NCI-H446 treated with DMSO at 0.1 percent for 48 hours (cell line): Measurements from ENCODE around the gene DHX32.
"Not testable (repeated sequence)": the region's sequence is repeated elsewhere in the genome, so short reads cannot be mapped to it uniquely, and the experiment has no call there.

ENCODE experiments used
- DNase-seq: peaks from one replicate; lab custom pipeline; 2025; lab: John Stamatoyannopoulos, UW

DHX32 gene

DNA sequence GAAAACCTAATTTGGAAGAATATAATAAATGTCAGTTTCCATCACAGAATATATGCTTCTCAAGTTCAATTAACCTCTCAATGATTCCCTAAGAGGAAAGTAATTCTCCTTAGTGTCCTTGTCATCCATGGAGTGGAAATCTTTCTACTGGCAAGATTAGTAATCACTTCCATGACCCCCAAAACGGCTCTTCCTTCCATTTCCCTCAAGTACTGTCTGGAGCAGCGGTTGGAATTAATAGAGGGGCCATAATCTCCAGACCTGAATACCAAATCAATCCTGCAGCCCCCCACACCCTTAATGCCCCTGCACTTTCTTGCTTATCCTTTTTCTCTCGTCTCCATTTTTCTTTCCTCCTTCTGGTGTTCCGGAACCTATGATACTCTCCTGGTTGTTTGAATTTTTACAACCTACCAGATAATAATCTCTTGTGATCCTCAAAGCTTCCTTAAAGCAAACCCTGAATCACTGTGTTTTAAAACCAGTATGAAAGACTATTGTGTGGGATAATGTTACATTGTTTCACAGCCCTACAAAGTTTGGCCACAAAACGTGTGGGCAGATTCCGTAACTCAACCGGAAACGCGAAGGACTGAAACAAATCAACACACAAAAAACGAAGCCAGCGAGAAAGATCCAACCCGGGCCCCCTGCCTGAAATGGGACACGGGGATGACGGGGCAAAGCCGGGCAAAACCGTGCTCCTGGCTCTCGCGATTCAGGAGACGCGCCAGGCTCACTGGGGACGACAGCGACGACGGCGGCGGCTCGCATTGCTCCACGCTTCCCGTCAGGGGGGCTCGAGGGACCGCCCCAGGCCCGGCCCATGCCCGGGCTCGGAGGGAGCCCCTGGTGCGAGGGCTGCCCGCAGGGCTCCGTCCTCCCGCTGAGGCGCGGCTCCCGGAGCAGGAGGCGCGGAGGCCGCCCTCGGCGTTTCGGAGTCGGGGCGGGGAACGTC, 14.3 kb upstream of the DHX32 start:
- not testable (repeated sequence) for DNase-seq

DNA sequence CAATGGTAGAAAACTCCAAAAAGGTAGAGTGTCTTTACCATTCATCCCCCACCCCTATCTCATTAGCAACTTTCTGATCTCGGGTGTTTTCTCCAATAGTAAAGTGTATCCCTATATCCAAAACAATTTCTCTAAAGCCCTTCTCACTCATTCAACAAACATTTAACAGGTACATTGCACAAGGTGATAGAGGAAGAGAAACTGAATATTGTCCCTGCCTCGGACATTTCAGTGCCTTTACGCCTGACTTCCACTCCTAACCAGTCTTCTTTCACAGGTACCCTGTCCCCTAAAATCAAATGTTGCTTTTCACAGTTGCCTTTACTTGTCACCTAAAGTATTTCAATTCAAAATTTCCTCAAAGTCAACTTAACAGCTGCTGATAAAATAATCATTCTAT, 13.1 kb upstream of the DHX32 start:
- DNase-seq: not testable (repeated sequence)

DNA sequence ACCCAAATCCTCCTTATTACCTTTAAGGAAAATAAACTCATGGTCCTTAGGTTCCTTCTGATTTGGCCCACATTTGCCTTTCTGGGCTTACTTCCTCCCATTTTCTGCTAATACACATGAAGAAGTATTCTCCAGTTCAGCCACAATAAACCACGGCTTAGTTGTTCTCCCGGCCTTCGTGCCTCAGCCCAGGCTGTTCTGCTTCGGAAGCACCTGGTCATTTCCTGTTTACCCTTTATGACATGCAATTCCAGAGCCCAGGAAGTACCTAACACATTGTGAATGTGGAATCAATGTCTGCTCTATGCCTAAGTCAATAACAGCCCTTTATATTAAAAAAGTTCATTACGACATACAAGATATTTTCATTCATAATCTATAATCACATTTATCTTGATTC, 11.3 kb upstream of the DHX32 start:
- not testable (repeated sequence) for DNase-seq

DNA sequence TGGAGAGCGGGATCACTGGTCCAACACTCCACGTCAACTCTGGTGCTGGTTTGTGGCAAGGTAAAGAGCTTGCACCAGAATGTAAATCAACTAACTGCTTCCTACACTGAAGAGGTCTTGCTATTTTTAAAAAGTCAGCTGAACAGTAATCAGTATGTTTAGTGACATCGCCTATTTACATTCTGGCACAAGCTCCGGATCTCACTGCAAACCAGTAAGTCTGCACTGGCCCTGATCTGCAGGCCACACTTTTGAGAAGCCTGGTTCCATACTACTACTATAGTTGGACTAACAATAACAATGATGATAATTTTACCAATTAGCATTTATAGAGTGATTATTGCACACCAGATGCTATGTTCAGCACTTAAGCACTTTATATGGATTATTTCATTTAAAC, 8.3 kb upstream of the DHX32 start:
- DNase-seq: not testable (repeated sequence)

DNA sequence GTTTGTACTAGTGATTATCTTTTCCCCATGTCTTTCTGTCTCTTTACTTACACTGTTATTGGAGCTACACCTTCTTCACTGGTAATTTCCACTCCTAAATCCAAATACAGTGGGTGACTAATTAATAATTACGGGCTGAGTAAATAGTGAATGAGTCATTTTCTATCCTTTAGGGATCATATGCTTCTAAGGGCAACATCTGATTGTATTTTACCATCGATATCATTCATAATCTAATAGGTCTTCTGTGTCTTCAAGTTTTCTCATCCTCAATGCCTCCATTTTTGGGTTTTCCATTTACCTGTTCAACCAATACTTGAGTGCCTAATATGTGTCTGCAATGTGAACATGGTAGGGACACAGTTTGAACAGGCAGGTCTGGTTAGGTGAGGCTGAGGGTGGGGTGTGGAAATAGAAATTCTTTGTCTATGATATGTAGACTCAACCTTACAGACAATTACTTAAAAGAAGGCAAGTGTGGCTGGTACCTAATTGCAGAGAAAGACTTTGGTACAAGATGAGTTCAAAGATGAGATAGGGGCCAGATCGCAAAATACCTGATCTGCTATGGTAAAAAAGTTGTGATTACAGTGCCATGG, 5.9 kb upstream of the DHX32 start:
- DNase-seq: no peak

DNA sequence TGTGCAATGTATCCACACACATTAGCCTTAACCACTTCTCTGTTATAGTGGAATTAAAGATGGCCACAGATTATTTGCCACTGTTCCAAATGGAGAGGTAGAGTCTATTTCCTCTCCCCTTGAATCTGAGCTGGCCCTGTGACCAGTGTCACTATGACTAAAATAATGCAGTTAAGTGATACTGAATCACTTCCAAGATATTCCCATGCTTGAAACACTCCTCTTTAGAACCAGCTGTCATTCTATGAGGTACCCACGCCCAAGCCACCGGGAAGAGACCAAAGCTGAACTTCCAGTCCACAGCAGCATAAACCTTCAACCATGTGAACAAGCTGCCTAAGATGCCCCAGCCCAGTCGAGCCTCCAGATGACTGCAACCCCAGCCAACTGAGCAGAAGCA, 2.1 kb upstream of the DHX32 start:
- DNase-seq: no peak

DNA sequence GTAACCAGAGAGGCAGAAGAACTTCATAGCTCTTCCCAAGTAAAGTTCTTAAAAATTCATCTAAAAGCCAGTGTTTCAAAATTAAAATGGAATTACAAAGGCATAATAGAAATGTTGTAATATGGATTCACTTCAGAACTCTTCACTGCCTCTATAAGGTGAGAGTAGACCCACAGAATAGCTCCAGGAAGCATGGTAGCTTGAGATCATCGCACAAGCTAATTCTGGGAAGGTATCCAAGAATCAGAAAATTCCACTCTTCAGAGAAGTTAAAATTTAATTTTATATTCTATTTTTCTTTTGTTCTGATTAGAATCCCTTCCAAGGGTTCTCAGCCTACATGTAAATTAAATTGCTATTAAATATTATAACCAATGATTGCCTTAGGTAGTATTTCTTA, 1.5 kb upstream of the DHX32 start:
- DNase-seq: no peak

DNA sequence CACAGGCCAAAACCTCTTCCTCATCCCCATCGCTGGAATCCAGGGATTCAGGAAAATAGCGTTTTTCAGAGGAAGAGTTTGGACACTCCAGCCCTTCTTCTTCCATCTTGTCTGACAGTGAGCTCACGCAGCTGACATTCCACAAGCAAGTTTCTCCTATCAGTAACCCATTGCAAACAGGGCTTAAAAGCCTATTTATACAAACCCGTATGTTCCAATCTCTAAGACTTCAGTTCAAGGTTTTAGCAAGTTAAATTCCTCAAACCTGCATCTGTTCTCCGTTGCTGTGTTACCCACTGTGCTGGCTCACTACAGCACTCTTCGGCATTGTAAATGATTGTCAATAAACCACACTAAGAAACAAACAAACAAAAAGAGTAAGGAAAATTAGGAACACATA, 373 bp downstream of the DHX32 start:
- no peak for DNase-seq

DNA sequence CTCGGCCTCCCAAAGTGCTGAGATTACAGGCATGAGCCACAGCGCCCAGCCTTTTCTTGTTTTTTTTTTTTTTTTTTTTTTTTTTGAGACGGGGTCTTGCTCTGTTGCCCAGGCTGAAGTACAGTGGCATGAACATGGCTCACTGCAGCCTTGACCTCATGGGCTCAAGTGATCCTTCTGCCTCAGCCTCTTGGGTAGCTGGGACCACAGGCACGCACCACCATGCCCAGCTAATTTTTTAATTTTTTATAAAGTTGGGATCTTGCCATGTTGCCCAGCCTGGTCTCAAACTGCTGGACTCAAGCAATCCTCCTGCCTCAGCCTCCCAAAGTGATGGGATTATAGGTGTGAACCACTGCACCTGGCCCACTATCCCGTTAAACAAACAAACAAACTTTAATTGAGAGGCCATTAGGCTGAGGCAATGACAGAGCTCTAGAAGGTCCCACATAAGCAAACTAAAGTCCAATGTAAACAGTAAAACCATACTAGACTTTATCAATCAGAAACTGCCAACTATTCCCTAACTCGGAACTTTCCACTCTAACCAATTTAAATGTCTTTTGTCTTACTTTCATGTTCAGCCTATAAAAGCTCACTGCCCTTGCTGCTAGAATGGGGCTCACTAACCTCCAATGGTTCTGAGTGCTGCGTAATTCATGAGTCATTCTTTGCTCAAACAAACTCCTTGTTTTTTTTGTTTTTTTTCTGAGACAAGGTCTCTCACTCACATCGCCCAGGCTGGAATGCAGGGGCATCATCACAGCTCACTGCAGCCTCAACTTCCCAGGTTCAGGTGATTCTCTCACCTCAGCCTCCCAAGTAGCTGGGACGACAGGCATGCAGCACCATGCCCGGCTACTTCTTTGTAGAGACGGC, 1.9 kb downstream of the DHX32 start:
- DNase-seq: no peak

DNA sequence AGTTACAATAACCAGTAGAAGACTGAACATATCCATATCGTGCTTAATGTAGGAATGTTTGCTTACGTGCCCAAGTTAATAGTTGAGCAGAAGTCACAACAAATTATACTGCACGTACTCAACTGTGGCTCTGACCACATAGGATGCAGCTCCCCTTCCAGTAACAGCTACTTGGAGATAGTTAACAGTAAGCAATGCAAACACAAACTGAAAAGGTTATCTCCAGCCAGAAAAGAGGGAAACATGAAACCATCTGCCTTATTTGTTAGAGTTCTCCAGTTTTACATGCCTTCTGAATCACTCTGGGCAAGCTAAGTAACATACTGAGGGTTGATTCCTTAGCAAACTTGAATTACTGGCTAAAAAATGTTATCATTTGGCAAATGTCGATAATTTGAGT, 9.8 kb downstream of the DHX32 start:
- DNase-seq: no peak

DNA sequence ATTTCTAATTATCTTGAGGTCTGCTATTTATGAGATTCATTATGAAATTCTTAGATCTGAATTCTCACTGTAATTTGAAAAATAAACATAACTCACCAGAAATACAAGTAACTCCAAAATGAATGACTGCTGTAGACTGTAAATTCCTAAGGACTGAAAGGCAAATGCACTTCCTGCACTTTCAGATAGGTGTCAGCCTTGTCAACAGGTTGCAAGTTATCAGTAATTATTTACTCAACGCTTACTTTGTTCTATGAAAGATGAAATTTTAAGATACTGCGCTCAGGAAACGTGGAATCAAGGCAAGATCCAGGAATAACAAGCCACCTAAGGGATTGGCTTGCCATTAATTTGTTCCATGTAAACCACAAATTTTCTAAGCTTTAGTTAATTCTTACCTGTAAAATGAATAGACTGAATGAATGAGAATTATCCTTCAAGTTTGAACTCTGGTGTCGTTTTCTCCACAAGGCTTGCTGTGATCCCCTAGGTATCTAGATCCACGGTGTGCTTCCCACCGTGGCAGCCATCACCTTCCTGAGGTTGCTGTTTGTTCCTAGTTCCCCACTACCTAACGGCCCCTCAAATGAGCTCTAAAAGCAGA, 12.6 kb downstream of the DHX32 start:
- no peak for DNase-seq

DNA sequence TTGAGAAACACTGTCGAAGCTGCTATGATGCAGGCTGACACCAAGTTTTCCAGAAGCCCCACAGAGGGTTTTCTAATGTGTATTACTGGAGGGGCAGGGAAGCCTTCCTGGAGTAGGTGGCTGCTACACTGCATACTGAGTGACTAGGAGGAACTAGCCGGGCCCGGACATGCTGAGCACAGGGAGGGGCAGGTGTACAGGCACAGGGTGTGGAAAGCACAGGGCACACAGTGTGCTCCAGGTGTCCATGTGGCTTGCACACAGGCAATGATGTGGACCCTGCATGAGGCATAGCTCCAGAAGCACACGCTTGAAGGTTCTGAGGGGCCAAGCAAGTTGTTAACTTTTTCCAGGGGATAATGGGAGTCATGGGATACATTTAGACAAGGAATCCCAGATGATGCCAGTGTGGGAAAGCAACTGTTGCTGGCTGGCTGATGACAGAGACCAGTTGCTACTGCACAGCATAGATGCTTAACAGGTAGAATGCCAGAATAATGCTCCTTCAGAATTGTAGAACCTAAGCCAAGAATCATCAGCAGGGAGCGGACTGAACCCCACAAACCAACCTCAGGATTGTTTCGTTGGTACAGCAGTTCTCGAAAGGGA, 14.6 kb downstream of the DHX32 start:
- no peak for DNase-seq

DNA sequence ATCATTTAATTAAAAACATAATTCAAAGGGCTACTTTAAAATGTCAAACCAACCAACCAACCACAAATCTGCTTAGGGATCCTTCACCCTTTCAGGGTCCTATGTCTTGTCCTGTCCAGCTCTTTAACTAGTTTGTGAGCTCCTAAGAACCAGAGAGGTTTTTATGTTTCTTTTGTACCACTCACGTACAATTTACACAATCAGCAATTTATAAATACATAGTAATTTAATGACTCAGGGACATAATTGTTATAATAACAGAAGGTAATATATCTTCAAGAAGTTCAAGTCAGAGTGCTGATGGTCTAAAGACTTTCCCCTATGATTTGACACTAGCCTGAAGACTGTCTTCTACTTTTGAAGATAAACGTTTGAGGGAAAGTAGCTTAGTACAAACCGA, 16.0 kb downstream of the DHX32 start:
- no peak for DNase-seq

DNA sequence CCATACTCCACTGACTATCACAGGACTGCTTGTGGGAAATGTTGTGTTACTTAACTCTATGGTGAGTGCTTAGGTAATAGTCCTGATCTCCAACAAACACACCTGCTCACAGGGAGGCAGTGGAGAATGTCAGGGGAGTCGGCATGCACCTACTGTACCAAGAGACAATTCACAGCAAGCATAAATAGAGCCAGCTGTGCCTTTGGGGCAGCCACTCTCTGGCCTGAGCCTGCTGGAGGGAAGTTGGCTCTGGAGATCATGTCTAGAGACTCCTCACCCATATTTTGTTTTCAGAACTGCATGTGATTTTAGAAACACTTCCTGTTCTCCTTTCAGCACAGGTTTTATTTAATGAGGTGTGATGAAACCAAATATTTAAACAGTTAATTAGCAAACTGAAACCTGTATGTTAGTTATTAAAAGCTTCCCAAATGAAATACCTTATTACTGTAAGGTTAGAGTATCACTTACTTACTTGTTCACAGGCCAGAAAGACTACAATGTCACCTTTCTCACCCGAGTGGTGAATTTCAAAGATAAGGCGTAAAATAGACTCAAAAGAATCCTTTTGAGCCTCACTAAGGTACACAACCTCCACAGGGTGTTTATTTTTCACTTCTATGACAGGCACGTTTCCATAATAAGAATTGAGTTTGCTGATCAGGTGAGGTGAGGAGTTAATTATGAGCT, 21.8 kb downstream of the DHX32 start:
- no peak for DNase-seq

DNA sequence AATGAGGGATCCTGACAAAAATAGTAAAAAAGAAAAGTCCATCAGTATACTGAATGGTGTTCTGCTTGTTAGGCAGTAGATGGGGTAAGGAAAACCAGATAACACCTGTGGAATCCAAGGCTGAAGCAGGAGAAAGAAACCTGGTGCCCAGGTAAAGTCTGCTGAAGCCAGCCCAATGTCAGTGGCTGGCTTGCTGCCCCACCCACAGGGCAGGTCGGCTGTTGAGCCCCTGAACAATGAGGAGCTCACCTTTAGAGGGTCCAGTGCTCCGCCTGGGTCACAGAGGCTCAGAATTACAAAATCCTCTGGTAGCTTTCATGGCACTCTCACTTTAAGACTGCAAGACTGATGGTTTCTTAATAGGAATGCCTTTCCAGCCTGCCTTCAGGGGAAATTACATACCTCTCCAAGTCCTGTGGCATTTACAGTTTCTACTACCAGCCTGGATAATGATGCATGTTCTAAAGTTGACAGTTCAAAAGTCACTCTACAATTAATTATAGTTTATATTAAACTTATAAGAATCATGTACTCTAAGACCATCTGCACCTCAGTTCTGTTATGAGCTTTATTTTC, 23.8 kb downstream of the DHX32 start:
- DNase-seq: no peak

DNA sequence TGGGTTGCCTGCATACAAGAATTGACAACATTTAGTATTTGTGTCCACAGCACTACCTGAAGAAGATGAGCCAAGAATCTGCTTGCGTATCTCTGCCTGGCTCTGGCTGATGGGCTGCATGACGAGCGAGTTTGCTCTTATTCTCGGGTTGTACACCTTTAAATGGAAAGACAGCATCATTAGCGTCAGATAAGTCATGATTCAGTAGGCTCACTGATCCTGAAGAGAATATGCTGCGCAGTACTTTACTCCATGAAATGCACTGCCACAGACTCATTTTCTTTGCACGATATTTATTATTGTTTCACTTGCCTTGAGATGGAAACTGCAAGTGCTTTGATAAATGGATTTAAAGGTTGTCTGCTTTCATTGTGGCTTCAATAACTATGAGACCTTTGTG, 28.6 kb downstream of the DHX32 start:
- no peak for DNase-seq

DNA sequence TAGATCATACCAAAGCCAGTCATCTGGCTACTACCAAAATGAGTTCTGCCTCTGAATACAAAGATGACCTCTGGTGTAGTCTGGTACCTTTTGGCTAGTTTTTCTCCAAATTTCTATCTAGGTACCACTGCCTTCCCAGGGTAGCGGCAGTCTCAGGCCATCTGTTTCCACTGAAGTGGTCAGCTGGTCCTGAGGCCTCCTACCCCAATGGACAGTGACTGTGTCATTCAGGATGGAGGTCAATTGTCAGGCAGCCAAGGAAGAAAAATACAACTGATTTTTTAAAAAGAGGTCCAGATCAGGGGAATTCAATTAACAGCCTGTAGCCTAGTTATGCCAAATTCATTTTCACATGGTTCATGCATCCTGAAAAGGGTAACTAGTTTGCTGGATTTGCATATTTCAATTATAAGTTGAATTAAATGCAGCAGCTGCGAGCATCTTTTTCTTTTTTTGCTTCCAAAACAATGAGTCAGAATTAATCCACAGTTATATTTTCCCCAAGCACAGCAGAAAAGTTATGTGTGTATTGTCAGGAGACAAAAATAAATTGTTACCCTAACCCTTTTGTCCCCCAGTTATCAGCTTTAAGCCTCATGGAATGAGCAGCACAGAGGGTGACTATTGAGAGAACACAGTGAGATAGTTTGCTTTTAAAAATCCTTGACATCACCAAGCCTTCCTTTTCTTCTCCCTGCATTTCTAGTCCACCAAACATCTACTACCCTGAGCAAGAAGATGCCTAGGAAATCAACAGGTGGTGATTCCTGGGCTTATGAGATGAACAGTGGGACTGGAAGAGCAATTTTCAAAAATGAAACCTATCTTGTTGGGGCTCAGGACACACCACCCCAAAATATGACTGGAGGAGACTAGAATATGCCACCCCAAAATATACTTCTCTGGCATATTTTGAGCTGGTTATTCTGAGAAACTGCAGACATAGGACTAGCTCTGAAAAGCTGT, 30.0 kb downstream of the DHX32 start:
- no peak for DNase-seq

DNA sequence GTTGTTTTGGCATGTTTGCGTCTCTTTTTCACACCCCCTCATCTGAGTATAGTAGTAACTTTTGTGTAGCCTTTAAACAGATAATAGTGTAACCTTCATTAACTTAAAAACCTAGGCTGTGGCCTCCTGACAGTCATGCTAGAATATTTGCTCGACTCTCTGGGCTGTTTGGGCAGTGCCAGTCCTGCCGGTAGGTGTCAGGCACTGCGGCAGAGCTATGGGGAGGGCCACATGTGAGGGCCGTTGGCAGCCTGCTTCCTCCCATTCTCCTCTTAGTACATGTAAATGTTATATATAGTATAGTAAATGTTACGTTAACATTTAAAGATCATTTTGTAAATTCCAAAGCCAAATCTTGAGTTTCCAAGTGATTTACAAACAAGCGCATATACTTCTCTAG, 31.6 kb downstream of the DHX32 start:
- DNase-seq: no peak

DNA sequence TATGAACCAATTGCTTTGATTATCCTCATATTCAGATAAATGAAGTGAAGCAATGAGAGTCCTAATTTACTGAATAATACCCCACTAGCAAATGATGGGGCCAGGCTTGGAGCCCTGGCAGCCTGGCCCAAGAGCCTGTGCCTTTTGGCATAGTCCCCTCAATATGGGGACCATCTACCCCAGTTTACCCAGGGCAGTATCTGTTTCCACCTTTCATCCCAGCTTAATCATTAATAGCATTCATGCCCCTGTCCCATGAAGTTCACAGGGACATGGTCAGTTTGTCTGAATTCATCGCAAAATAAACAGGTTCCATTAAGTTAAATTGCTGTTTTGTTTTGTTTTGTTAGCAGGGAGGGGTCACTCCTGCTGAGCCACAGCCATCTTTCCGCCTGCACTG, 32.2 kb downstream of the DHX32 start:
- no peak for DNase-seq

DNA sequence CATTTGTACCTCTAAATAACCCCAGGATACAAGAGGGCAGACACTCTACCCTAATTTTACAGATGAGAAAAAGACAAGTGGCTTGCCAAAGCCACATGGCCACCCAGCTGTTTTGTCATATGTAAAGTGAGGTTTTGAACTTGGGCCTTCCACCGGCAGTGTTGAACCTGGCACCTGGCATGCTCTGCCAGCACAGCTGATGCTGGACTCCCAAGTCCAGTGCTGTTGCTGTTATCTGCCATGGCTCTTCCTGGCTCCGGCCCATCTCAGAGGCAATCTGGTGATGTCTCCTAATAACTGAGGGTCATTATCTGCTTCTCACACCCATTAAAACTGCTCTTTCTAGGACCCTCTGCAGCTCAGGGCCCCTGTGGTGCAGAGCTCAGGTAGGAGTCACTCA, 32.7 kb downstream of the DHX32 start:
- no peak for DNase-seq
